ENCODE results near the gene OBSCN. TPM values are rescaled to one million over a fixed set of nuclear protein-coding genes. Genes with fewer than 3 reads are reported as not detected.

The OBSCN gene
- total and polyA plus RNA-seq, 2 of the 4 experiments (the other 2 are of a cell fraction): 4.1 to 9.5 TPM

DNA sequence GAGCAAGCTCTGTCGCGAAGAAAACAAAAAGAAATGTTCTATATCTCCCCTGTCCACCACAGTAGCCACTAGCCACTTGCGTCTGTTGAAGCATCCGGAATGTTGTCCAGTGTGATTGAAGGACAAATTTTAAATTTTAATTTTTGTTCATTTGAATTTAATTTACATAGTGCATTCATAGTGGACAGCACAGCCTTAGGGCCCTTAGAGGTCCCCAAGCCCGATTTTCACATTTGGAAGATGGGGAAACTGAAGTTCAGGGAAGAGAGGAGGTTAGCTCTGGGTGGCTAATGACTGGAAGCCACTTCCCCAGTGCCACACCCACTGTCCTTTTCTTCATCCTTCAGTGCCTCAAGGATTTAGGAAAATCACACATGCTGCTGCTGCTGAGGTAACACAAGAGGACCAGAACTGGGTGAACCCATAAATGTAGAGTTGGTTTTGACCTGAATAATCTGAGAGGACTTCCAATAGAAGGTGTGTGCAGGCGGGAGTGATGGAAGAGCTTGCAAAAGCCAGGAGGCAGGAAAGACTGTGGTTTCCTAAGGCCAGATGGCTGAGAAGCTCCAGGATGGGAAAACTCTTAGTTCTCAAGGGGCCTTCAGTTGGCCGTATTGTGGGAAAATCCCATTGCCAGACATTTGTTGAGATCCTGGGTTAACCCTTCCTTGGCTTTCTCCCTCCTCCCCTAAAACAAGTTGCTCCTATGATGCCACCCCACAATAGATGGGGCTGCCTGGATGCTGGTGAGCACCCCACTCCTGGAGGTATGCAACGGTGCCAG is 149.2 kb downstream of the OBSCN start:
- Histone ChIP-seq H2AK5ac (ENCODE audit: low read depth, low read length) (no peak overlapping the region), H3K23ac (ENCODE audit: low read depth, low read length) (no peak overlapping the region), H2BK20ac (ENCODE audit: low read depth, low read length) (no peak overlapping the region), H2AK9ac (replicated peaks; ENCODE audit: low read depth, low read length, poor library complexity) (no peak overlapping the region), H2BK5ac (ENCODE audit: low read depth, low read length, poor library complexity, severe bottlenecking) (no peak overlapping the region), H2AFZ (replicated peaks; ENCODE audit: low read length, poor library complexity) (no peak overlapping the region), H3K9me3 (ENCODE audit: control insufficient read depth, insufficient read depth, low read length) (no peaks in the 10 kb centered on the region), H3K9ac (ENCODE audit: low read depth, low read length) (no peak overlapping the region), H3K36me3 (ENCODE audit: control insufficient read depth, insufficient read depth, low read length) (no peaks in the 10 kb centered on the region), H3K4me1 (ENCODE audit: control insufficient read depth, insufficient read depth, low read length) (no peaks in the 10 kb centered on the region), H3K18ac (ENCODE audit: low read depth, low read length) (no peak overlapping the region), H2BK120ac (ENCODE audit: low read depth, low read length) (no peak overlapping the region), H4K8ac (ENCODE audit: low read depth in 2 of 2, low read length in 2 of 2) (no peak overlapping the region), H3K4me2 (ENCODE audit: low read depth, low read length) (no peak overlapping the region), H3K14ac (replicated peaks; ENCODE audit: low read depth, low read length) (no peak overlapping the region), H3K9me1 (ENCODE audit: insufficient read depth, low read length) (no peaks in the 10 kb centered on the region), H4K91ac (ENCODE audit: insufficient read depth, low read depth, low read length) (no peak overlapping the region), H4K20me1 (ENCODE audit: insufficient read depth, low read length) (no peaks in the 10 kb centered on the region), H3K27ac (ENCODE audit: insufficient read depth, low read length) (no peak overlapping the region), H3K56ac (ENCODE audit: extremely low read depth, insufficient read depth, low read length) (no peak overlapping the region), H3K4me3 (ENCODE audit: insufficient read depth, low read depth, low read length) (no peak overlapping the region), H4K5ac (ENCODE audit: low read depth, low read length) (no peak overlapping the region), H2BK15ac (ENCODE audit: low read depth, low read length) (no peak overlapping the region), H3K27me3 (ENCODE audit: control insufficient read depth, insufficient read depth, low read length) (no peaks in the 10 kb centered on the region), H3K4ac (ENCODE audit: low read depth, low read length) (no peak overlapping the region), H3K79me1 (ENCODE audit: low read depth in 1 of 2, low read length in 2 of 2) (no peaks in the 10 kb centered on the region)
- TF ChIP-seq, protein P1, sequence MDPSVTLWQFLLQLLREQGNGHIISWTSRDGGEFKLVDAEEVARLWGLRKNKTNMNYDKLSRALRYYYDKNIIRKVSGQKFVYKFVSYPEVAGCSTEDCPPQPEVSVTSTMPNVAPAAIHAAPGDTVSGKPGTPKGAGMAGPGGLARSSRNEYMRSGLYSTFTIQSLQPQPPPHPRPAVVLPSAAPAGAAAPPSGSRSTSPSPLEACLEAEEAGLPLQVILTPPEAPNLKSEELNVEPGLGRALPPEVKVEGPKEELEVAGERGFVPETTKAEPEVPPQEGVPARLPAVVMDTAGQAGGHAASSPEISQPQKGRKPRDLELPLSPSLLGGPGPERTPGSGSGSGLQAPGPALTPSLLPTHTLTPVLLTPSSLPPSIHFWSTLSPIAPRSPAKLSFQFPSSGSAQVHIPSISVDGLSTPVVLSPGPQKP (IDR thresholded peaks at IDR 0.05; ENCODE audit: borderline replicate concordance, low read depth, low read length): no peak
- no peak for TF ChIP-seq CHD1 (IDR thresholded peaks at IDR 0.05; ENCODE audit: low read depth, low read length)
- no peak for TF ChIP-seq NFE2L2 (IDR thresholded peaks at IDR 0.05; ENCODE audit: low read depth, low read length)
- no peak for TF ChIP-seq CEBPB (IDR thresholded peaks at IDR 0.05; ENCODE audit: low read depth, low read length)
- TF ChIP-seq, protein P2, sequence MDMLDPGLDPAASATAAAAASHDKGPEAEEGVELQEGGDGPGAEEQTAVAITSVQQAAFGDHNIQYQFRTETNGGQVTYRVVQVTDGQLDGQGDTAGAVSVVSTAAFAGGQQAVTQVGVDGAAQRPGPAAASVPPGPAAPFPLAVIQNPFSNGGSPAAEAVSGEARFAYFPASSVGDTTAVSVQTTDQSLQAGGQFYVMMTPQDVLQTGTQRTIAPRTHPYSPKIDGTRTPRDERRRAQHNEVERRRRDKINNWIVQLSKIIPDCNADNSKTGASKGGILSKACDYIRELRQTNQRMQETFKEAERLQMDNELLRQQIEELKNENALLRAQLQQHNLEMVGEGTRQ (IDR thresholded peaks at IDR 0.05; ENCODE audit: low read depth, low read length): no peak
- TF ChIP-seq, protein P3, sequence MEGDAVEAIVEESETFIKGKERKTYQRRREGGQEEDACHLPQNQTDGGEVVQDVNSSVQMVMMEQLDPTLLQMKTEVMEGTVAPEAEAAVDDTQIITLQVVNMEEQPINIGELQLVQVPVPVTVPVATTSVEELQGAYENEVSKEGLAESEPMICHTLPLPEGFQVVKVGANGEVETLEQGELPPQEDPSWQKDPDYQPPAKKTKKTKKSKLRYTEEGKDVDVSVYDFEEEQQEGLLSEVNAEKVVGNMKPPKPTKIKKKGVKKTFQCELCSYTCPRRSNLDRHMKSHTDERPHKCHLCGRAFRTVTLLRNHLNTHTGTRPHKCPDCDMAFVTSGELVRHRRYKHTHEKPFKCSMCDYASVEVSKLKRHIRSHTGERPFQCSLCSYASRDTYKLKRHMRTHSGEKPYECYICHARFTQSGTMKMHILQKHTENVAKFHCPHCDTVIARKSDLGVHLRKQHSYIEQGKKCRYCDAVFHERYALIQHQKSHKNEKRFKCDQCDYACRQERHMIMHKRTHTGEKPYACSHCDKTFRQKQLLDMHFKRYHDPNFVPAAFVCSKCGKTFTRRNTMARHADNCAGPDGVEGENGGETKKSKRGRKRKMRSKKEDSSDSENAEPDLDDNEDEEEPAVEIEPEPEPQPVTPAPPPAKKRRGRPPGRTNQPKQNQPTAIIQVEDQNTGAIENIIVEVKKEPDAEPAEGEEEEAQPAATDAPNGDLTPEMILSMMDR (conservative IDR thresholded peaks at IDR 0.05; ENCODE audit: low read depth, low read length): no peak
- no peak for TF ChIP-seq MAZ (IDR thresholded peaks at IDR 0.05; ENCODE audit: borderline replicate concordance, low read depth, low read length)
- no peak for TF ChIP-seq POLR2A (IDR thresholded peaks at IDR 0.05; ENCODE audit: low read depth, low read length)
- TF ChIP-seq MXI1 (IDR thresholded peaks at IDR 0.05; ENCODE audit: borderline replicate concordance, low read depth, low read length): no peak
- TF ChIP-seq RFX5 (IDR thresholded peaks at IDR 0.05; ENCODE audit: low read depth, low read length): no peak
- TF ChIP-seq SMC3 (IDR thresholded peaks at IDR 0.05; ENCODE audit: low read depth, low read length): no peak
- no peak for TF ChIP-seq RAD21 (IDR thresholded peaks at IDR 0.05; ENCODE audit: low read length)
- TF ChIP-seq FOS (IDR thresholded peaks at IDR 0.05; ENCODE audit: low read depth, low read length): no peak
- no peak for TF ChIP-seq MAFK (IDR thresholded peaks at IDR 0.05; ENCODE audit: low read depth, low read length)
- no peak for TF ChIP-seq RCOR1 (IDR thresholded peaks at IDR 0.05; ENCODE audit: insufficient replicate concordance, low read length)
- TF ChIP-seq BHLHE40 (IDR thresholded peaks at IDR 0.05; ENCODE audit: low read depth, low read length): no peak
- in situ Hi-C loops (cut with MboI; ENCODE audit: low sequenced_read_pairs): no loop called here
- ChIA-PET POLR2A (ENCODE audit: unreplicated experiment) (no interaction called here), CTCF (no interaction called here)
- dilution Hi-C loops (cut with HindIII; ENCODE audit: low sequenced_read_pairs, unreplicated experiment): no loop called here
- no TSS peak for BruUV-seq (replicated peaks)
- intact Hi-C loops (cut with micrococcal nuclease): no loop called here
- DNase-seq (no peak), ATAC-seq (ENCODE audit: low read depth) (no peak)
- 80% methylated on average over 1 of the region's 8 CpGs; no CpG with 5 or more reads in 1 of the 2 experiments for WGBS, 2 experiments (ENCODE audit: extremely low coverage in 2 of 2, insufficient read length in 1 of 2)
